Fibroblast of lung (primary cell): Measurements from ENCODE around the gene KCNK6. TPM values are rescaled to one million over a fixed set of nuclear protein-coding genes. Genes with fewer than 3 reads are reported as not detected.

ENCODE experiments used
- DNase-seq, 2 donors: peaks; one replicate each; pipeline versions ENCODE4 v3.0.0 to v3.0.0-alpha.2; 2010; ENCODE audit warnings: low read depth in 2 of 2
- H2AFZ ChIP-seq: 2 replicates; pipeline ENCODE4 v1.5.1; 2012; ENCODE audit warnings: low read length, control low read depth, inconsistent platforms
- H3K27ac ChIP-seq: 2 replicates; pipeline ENCODE4 v1.5.1; 2011; ENCODE audit warnings: low read length, control low read depth; ENCODE audit not compliant: insufficient read depth
- H3K27me3 ChIP-seq: 2 replicates; pipeline ENCODE4 v1.5.1; 2011; ENCODE audit warnings: mild to moderate bottlenecking, low read length; ENCODE audit not compliant: control insufficient read depth, insufficient read depth
- H3K36me3 ChIP-seq: 2 replicates; pipeline ENCODE4 v1.5.1; 2011; ENCODE audit warnings: low read length; ENCODE audit not compliant: control insufficient read depth, insufficient read depth
- H3K4me1 ChIP-seq: 2 replicates; pipeline ENCODE4 v1.5.1; 2011; ENCODE audit warnings: low read length; ENCODE audit not compliant: control insufficient read depth, insufficient read depth; ENCODE audit errors: extremely low read depth
- H3K4me2 ChIP-seq: 2 replicates; pipeline ENCODE4 v1.5.1; 2011; ENCODE audit warnings: low read length, control low read depth; ENCODE audit not compliant: insufficient read depth; ENCODE audit errors: extremely low read depth
- H3K4me3 ChIP-seq, 4 experiments: fragments of 200-600 bp in 1 of 4; sonication (generic) in 1 of 4; replicated peaks in 1 of 4; 2 replicates each; pipeline ENCODE4 v1.5.1; 2011 to 2016; ENCODE audit warnings: low read length in 4 of 4, low read depth in 3 of 4, mild to moderate bottlenecking in 3 of 4, control low read depth in 2 of 4, inconsistent platforms in 1 of 4, mixed read lengths in 1 of 4; ENCODE audit not compliant: insufficient read depth in 1 of 4; ENCODE audit errors: control extremely low read depth in 1 of 4
- H3K79me2 ChIP-seq: 2 replicates; pipeline ENCODE4 v1.5.1; 2012; ENCODE audit warnings: mild to moderate bottlenecking, low read length, inconsistent platforms; ENCODE audit not compliant: control insufficient read depth, insufficient read depth
- H3K9ac ChIP-seq: 2 replicates; pipeline ENCODE4 v1.5.1; 2011; ENCODE audit warnings: mild to moderate bottlenecking, low read length, control low read depth; ENCODE audit not compliant: insufficient read depth
- H3K9me3 ChIP-seq: 2 replicates; pipeline ENCODE4 v1.5.1; 2012; ENCODE audit warnings: low read depth, low read length; ENCODE audit not compliant: control insufficient read depth, insufficient read depth
- H4K20me1 ChIP-seq: 2 replicates; pipeline ENCODE4 v1.5.1; 2011; ENCODE audit warnings: low read length; ENCODE audit not compliant: control insufficient read depth, insufficient read depth; ENCODE audit errors: extremely low read depth
- CTCF ChIP-seq, 2 donors: IDR thresholded peaks in 1 of 2; conservative IDR thresholded peaks in 1 of 2; 1 replicate in 1 of 2; 2 replicates in 1 of 2; pipeline ENCODE4 v1.5.1; 2011 to 2012; ENCODE audit warnings: low read length in 2 of 2, control low read depth in 1 of 2, inconsistent platforms in 1 of 2, low read depth in 1 of 2, mild to moderate bottlenecking in 1 of 2
- EZH2 ChIP-seq: IDR thresholded peaks from 2 replicates; pipeline ENCODE4 v1.5.1; 2012; ENCODE audit warnings: low read length, control low read depth, mild to moderate bottlenecking; ENCODE audit errors: missing control alignments
- polyA plus RNA-seq, 2 donors: library from polyadenylated mRNA; depleted of rRNA in 1 of 2; stranded (reverse) in 1 of 2; unstranded in 1 of 2; fragments of >200 nt; gene quantifications; 2 replicates each; pipeline ENCODE4 v1.2.1, GENCODE V29; 2011 to 2012; ENCODE audit warnings: missing spikeins in 1 of 2
- total RNA-seq: library from RNA; depleted of rRNA; stranded (reverse); fragments of >200 nt; gene quantifications from 2 replicates; pipeline ENCODE4 v1.2.1, GENCODE V29; 2014

Gene KCNK6
- total and polyA plus RNA-seq, 2 donors (not counting 1 experiment from before 2014, with no cell fraction given) = 3.0 to 48.1 TPM

GRCh38 chr19:38324431-38324830 lies 4.8 kb downstream of the KCNK6 start:
- DNase-seq = no peak
- no peak overlapping the region for H3K27ac ChIP-seq
- H3K4me1 ChIP-seq = peaks cover 5% of the 10 kb centered on the region
- no peak overlapping the region for H2AFZ ChIP-seq
- no peak overlapping the region for H3K9ac ChIP-seq
- H3K4me3 ChIP-seq = no peak overlapping the region
- TF ChIP-seq CTCF (conservative IDR thresholded peaks at IDR 0.05 in 1 of 2, IDR thresholded peaks at IDR 0.05 in 1 of 2; ENCODE audit: low read depth in 1 of 2, low read length in 2 of 2) = no peak
- no peak for TF ChIP-seq EZH2
- H3K79me2 ChIP-seq = peaks cover 26% of the 10 kb centered on the region
- H3K36me3 ChIP-seq = peaks cover 9% of the 10 kb centered on the region
- H3K9me3 ChIP-seq = no peaks in the 10 kb centered on the region
- H4K20me1 ChIP-seq = no peaks in the 10 kb centered on the region
- no peak overlapping the region for H3K4me2 ChIP-seq
- H3K27me3 ChIP-seq = no peaks in the 10 kb centered on the region

- Histone ChIP-seq H3K9ac (no peak overlapping the region), H3K27ac (no peak overlapping the region), H3K9me3 (no peaks in the 10 kb centered on the region), H3K36me3 (peaks cover 9% of the 10 kb centered on the region), H3K79me2 (peaks cover 12% of the 10 kb centered on the region), H2AFZ (no peak overlapping the region), H4K20me1 (no peaks in the 10 kb centered on the region), H3K4me1 (peaks cover under 1% of the 10 kb centered on the region), H3K4me2 (no peak overlapping the region), H3K27me3 (no peaks in the 10 kb centered on the region), H3K4me3 (no peak overlapping the region)
- no peak for TF ChIP-seq EZH2
- no peak for TF ChIP-seq CTCF (conservative IDR thresholded peaks at IDR 0.05 in 1 of 2, IDR thresholded peaks at IDR 0.05 in 1 of 2; ENCODE audit: low read depth in 1 of 2, low read length in 2 of 2)
- no peak for DNase-seq
Observed at GRCh38 chr19:38326591-38326990, 6.9 kb downstream of the KCNK6 start.

- Histone ChIP-seq H2AFZ (no peak overlapping the region), H3K27ac (no peak overlapping the region), H3K79me2 (no peaks in the 10 kb centered on the region), H3K9me3 (no peaks in the 10 kb centered on the region), H3K4me3 (no peak overlapping the region), H3K9ac (no peak overlapping the region), H3K36me3 (peaks cover 9% of the 10 kb centered on the region), H3K27me3 (no peaks in the 10 kb centered on the region), H4K20me1 (no peaks in the 10 kb centered on the region), H3K4me1 (no peaks in the 10 kb centered on the region), H3K4me2 (no peak overlapping the region)
- TF ChIP-seq EZH2 (no peak), CTCF (conservative IDR thresholded peaks at IDR 0.05 in 1 of 2, IDR thresholded peaks at IDR 0.05 in 1 of 2; ENCODE audit: low read depth in 1 of 2, low read length in 2 of 2) (no peak)
- DNase-seq = no peak
Observed at GRCh38 chr19:38329651-38330050, 10.0 kb downstream of the KCNK6 start.
